ENCODE data around the gene ZNF431.

ZNF431 gene

DNA sequence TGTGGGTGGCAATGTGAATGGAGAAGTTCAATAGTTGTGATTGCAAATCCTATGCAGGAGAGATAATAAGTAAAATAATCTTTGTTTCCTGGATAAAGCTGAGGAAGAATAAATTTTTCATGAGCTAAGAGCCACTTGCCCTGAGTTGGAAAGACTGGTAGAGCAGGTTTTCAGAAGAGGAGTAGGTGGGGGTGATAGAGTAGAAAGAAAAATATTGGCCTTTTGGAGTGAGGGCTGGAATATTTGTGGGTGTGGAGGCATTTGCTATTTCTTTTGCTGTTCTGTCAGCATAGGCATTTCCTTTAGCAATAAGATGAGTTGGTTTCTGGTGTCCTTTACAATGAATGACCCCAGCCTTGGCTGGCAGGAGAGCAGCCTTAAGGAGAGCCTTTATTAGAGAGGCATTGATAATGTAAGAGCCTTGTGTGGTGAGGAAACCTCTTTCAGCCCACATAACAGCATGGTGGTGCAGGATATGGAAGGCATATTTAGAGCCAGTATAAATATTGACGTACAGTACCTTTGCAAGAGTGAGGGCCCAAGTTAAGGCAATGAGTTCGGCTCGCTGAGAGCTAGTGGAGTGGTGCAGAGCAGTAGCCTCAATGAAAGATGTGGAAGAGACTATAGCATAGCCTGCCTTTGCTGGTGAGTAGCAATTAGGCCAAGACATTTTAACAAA, 11.6 kb upstream of the ZNF431 start:
- TF ChIP-seq GATA3 (IDR thresholded peaks at IDR 0.05; ENCODE audit: low read depth, low read length) (no peak), GATA2 (IDR thresholded peaks at IDR 0.05; ENCODE audit: low read depth, low read length) (no peak)

DNA sequence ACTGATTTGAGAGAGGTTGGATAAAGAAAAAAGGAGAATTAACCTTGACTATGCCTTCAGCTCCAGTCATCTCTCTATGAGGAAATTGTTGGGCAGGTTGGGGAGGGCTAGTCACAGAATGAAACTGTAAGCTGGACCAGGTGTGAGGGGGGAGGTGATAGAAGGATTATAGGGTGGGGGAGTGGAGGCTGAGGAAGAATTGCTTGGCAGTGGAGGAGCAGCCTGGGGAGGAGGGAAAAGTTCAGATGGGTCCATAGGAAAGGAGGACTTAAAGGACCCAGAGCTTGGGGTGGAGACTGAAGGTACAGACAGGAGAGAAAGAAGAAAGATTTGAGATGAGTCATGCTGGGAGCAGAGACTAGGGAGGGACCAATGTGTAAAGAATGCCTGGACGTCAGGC, 8.2 kb upstream of the ZNF431 start:
- no peak for TF ChIP-seq GATA3 (IDR thresholded peaks at IDR 0.05; ENCODE audit: low read depth, low read length)
- TF ChIP-seq GATA2 (IDR thresholded peaks at IDR 0.05; ENCODE audit: low read depth, low read length) = no peak

DNA sequence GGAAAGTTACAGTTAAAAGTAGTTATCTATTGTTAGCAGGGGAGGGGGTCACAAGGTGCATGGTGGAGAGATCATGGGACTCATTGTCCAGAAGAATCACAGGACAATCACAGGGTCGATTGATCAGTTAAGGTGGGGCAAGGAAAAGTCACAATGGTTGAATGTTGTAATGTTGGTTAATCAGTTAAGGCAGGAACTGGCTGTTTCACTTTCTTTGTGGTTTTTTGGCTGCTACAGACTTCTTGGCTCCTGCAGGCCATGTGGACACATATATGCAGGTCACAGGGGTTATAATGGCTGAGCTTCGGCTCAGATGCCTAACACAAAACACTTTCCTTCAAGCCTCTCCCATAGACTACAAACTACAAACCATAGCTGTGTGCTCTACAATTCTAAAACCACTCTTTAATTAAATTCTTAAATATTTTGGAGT, 6.9 kb upstream of the ZNF431 start:
- TF ChIP-seq GATA3 (IDR thresholded peaks at IDR 0.05; ENCODE audit: low read depth, low read length) = no peak
- no peak for TF ChIP-seq GATA2 (IDR thresholded peaks at IDR 0.05; ENCODE audit: low read depth, low read length)

DNA sequence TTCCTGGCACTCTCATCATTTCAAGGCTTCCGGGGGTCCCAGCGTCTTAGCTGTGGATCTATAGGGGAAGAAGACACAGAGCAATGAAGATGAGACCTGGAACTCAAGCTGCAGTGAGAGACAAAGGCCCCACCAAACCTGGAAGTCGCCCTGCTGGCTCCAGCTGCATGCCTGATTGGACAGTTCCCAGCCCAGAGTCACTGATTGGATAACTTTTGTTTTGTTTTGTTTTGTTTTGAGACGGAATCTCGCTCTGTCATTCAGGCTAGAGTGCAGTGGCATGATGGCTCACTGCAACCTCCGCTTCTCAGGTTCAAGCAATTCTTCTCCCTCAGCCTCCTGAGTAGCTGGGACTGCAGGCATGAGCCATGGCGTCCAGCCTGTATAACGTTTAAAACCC, 6.4 kb upstream of the ZNF431 start:
- TF ChIP-seq GATA3 (IDR thresholded peaks at IDR 0.05; ENCODE audit: low read depth, low read length) = no peak
- TF ChIP-seq GATA2 (IDR thresholded peaks at IDR 0.05; ENCODE audit: low read depth, low read length) = no peak

DNA sequence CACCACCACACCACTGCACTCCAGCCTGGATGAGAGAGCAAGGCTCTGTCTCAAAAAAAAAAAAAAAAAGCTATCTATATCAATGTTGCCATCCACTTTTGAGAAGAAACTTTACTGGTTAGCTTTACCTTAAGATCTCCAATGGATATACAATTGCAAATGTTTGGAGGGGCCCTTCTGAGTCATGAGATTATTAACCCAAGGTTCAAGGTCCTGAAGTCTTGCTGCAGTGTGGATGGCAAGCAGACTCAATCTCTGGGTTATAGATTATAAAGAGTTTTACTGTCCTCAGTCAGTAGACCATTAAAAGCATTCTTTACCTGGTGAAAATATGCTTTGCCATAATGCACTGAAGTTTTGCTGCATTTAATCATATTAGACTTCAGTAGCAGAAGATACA, 3.7 kb upstream of the ZNF431 start:
- TF ChIP-seq GATA2 (IDR thresholded peaks at IDR 0.05; ENCODE audit: low read depth, low read length) = no peak
- no peak for TF ChIP-seq GATA3 (IDR thresholded peaks at IDR 0.05; ENCODE audit: low read depth, low read length)

DNA sequence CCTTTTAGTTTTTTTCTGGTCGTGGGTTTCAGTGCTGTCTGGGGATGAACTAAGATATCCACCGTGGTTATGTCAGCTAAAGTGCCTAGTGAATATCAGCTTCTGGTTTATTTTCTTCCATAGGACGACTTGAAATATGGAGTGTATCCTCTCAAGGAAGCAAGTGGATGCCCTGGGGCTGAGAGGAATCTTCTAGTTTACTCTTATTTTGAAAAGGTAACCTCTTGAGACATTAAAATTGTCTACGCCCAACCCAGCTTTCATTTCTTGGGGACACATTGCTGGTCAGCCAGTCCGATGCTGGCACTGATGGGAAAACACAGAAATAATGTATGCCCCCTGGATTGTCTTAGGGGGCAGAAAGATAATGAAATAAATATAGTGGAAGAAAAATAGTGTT, 1.6 kb downstream of the ZNF431 start:
- TF ChIP-seq GATA2 (IDR thresholded peaks at IDR 0.05; ENCODE audit: low read depth, low read length) (no peak), GATA3 (IDR thresholded peaks at IDR 0.05; ENCODE audit: low read depth, low read length) (no peak)

DNA sequence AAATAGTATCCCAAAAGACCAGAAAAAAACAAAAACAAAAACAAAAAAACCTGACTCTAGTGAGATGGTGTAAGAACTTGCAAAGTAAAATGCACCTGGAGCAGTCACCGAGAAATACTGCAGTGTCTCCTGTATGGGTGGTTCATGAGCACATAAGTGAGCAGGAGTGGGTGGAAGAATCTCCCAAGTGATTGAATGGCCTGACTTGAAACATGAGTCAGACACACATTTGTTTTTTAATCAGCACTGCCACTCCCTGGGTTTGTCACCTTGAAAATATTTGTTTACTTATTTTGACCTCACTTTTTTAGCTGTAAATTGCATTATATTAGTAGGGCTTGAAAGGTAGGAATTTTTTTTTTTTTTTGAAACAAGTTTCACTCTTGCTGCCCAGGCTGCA, 2.0 kb downstream of the ZNF431 start:
- no peak for TF ChIP-seq GATA3 (IDR thresholded peaks at IDR 0.05; ENCODE audit: low read depth, low read length)
- TF ChIP-seq GATA2 (IDR thresholded peaks at IDR 0.05; ENCODE audit: low read depth, low read length) = no peak

DNA sequence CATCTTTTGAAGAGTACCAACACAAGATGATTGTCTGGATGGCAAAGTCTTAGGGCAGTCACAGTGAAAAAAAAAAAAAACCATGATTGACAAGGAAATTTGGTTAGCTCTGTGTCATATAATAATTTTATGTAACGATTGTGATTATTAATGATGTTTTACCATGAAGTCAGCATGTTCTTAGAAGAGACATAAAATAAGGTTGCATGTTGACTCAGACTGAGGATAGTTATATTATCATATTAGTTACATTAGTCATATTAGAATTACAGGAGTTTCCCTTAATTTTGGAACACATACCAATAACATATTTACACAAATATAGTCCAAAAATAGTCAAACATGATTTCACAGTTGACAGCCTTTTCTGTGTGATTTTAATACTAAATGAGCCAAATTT, 5.7 kb downstream of the ZNF431 start:
- TF ChIP-seq GATA3 (IDR thresholded peaks at IDR 0.05; ENCODE audit: low read depth, low read length) (no peak), GATA2 (IDR thresholded peaks at IDR 0.05; ENCODE audit: low read depth, low read length) (no peak)

DNA sequence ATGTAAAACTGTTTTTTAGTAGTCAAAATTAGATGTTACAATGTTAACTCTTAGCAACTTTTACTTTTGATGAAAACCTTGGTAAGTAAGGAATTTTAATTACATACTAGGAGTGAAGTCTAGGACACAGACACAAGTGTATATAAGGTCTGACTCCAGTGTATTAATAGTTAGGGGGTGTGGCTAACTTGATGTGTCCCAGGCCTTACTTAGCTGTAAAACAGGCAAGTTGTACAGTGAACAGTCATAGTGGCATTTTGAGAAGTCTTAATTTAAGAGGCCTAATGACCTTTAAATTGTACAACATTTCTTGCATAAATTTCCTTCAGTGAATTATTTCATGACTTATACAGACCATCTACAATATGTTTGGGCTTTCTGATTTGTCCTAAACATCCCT, 6.8 kb downstream of the ZNF431 start:
- TF ChIP-seq GATA3 (IDR thresholded peaks at IDR 0.05; ENCODE audit: low read depth, low read length) = no peak
- no peak for TF ChIP-seq GATA2 (IDR thresholded peaks at IDR 0.05; ENCODE audit: low read depth, low read length)

DNA sequence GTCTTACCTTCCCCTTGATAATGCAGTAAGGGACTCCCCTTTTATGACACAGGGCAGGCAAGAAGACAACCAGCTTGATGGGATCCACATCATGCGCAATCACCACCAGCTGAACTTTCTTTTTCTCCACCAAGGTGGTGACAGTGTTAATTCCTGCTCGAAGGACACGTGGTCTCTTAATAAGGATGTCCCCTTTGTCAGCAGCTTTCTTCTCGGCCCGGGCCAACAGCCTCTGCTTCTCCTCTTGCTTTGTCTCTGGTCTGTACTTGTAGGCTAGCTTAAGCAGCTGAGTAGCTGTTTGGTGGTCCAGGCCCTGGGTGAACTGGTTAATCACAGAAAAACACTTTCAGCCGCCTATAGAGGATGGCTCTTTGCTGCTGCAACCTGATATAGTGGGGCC, 8.0 kb downstream of the ZNF431 start:
- TF ChIP-seq GATA2 (IDR thresholded peaks at IDR 0.05; ENCODE audit: low read depth, low read length) = no peak
- no peak for TF ChIP-seq GATA3 (IDR thresholded peaks at IDR 0.05; ENCODE audit: low read depth, low read length)

DNA sequence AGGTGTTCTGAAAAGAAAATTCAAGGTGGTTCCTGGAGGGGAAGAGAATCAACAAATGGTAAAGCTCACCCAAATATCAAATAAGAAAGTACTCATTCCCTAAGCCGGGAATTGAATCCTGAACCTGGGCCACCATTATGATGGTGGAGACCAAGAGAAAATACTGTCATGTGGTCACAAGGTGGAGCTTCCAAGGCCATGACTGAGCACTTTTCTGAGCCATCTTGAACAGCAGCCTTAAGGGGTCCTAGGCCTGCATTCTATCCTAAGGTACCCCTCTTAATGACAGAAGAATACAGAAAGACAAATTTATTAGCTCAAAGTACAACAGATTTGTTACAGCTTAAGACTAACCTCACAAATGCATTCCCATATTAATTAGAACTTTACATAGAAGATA, 9.6 kb downstream of the ZNF431 start:
- no peak for TF ChIP-seq GATA2 (IDR thresholded peaks at IDR 0.05; ENCODE audit: low read depth, low read length)
- no peak for TF ChIP-seq GATA3 (IDR thresholded peaks at IDR 0.05; ENCODE audit: low read depth, low read length)

DNA sequence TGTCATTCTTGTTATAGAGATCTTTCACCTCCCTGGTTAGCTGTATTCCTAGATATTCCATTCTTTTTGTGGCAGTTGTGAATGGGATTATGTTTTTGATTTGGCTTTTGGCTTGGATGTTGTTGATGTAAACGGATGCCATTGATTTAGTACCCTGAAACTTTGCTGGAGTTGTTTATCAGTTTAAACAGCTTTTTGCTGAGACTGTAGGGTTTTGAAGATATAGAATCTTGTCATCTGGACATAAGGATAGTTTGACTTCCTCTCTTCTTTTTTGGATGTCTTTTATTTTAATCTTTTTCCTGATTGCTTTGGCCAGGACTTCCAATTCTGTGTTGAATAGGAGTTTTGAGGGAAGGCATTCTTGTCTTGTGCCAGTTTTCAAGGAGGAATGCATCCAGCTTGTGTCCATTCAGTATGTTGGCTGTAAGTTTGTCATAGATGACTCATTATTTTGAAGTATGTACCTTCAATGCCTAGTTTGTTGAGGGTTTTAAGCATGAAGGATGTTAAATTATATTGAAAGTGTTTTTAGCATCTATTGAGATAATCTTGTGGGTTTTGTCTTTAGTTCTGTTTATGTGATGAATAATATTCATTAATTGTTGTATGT, 16.8 kb downstream of the ZNF431 start:
- no peak for TF ChIP-seq GATA2 (IDR thresholded peaks at IDR 0.05; ENCODE audit: low read depth, low read length)
- TF ChIP-seq GATA3 (IDR thresholded peaks at IDR 0.05; ENCODE audit: low read depth, low read length) = no peak

DNA sequence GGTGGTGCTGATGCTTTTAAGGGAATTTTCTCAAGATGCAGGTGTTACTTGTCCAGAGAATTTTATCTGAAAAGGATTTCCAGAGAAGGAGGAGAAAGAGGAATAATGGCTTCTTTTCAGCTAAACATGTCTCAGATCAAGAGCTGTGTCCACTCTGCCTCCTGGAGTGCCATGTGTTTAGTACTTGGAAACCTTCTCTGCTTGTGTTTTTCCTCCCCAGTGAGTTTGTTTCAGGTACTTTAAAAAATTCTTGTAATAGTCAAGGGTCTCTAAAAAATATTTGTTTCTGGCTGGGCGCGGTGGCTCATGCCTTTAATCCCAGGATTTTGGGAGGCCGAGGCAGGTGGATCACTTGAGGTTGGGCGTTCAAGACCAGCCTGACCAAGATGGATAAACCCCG, 22.7 kb downstream of the ZNF431 start:
- TF ChIP-seq GATA3 (IDR thresholded peaks at IDR 0.05; ENCODE audit: low read depth, low read length) (no peak), GATA2 (IDR thresholded peaks at IDR 0.05; ENCODE audit: low read depth, low read length) (no peak)

DNA sequence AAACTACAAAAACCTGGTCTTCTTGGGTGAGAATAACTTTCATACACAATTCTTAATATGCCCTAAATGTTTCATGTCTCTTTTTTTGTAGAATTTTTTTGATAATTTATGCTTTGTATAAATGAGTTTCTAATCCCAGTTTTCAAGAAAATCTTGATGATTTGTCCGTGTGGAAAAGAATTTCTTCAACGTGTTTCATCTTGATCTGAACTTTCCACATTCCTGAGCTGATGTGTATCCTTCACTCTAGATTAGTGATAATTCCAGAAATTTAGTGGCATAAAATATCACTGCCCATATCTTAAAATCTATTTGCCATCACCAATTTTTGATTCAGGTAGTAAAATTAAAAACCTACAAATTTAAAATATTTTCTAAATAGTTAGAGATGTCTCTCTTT, 24.6 kb downstream of the ZNF431 start:
- TF ChIP-seq GATA3 (IDR thresholded peaks at IDR 0.05; ENCODE audit: low read depth, low read length) (no peak), GATA2 (IDR thresholded peaks at IDR 0.05; ENCODE audit: low read depth, low read length) (no peak)

DNA sequence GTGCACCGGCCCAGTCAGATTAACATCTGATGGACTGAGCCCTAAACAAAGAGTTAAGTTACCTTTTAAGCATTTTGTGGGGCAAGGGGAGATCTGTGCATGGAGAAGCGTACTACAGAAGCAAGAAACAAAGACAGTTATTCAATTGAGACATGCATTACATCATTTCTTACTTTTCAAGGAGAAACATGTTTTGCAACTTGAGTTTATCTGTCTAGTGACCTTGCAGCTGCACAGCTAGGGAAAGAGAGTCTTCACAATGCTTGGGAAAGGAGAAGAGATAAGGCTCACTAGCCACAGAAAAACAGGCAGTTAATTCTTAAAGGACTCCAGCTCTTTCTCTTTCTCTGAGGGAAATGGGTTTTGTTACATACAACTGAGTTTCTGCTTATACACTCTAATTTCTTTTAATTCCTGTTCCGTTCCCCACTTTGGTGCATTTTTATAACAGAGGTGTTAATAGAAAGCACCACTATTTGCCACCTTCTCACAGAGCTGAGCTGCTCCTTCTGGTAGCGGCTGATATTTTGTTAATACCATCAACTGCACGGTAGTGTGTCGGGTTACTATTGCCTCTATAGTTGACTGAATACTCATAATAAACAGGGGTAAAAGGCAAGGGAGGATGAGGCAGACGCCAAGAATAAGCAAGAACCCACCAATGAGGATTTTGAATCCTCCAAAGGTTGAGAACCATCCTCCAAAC, 55.9 kb downstream of the ZNF431 start:
- TF ChIP-seq GATA2 (IDR thresholded peaks at IDR 0.05; ENCODE audit: low read depth, low read length) (no peak), GATA3 (IDR thresholded peaks at IDR 0.05; ENCODE audit: low read depth, low read length) (no peak)

All from SH-SY5Y (cell line).